Endothelial cell (in vitro differentiated cells): ENCODE data around the gene UMAD1. TPM values are rescaled to one million over a fixed set of nuclear protein-coding genes. Genes with fewer than 3 reads are reported as not detected.

Experiments
- DNase-seq: peaks from one replicate; pipeline ENCODE4 v3.0.0; 2021; ENCODE audit warnings: low spot score
- H3K27ac Mint-ChIP-seq: one replicate; pipeline ENCODE4 v1.8.0; 2021; ENCODE audit warnings: mixed read lengths, inconsistent platforms; ENCODE audit not compliant: unreplicated experiment
- H3K27me3 Mint-ChIP-seq: one replicate; pipeline ENCODE4 v1.8.0; 2021; ENCODE audit warnings: mild to moderate bottlenecking, moderate library complexity, mixed read lengths, inconsistent platforms; ENCODE audit not compliant: unreplicated experiment
- H3K36me3 Mint-ChIP-seq: one replicate; pipeline ENCODE4 v1.8.0; 2021; ENCODE audit warnings: mild to moderate bottlenecking, low read depth, mixed read lengths, inconsistent platforms; ENCODE audit not compliant: unreplicated experiment
- H3K4me1 Mint-ChIP-seq: one replicate; pipeline ENCODE4 v1.8.0; 2021; ENCODE audit warnings: mild to moderate bottlenecking, mixed read lengths, inconsistent platforms; ENCODE audit not compliant: unreplicated experiment
- H3K4me3 Mint-ChIP-seq: one replicate; pipeline ENCODE4 v1.8.0; 2021; ENCODE audit warnings: mild to moderate bottlenecking, mixed read lengths, inconsistent platforms; ENCODE audit not compliant: unreplicated experiment
- H3K9me3 Mint-ChIP-seq: one replicate; pipeline ENCODE4 v1.8.0; 2021; ENCODE audit warnings: mixed read lengths, inconsistent platforms; ENCODE audit not compliant: unreplicated experiment
- total RNA-seq: library from RNA; stranded (reverse); fragmentation: NEBNext Ultra II Directional; extraction: Animal tissue kit (Norgen Biotek cat#: 25700); gene quantifications from one replicate; pipeline ENCODE4 v1.2.1, GENCODE V29; 2021; ENCODE audit not compliant: unreplicated experiment
- TF ChIP-seq, protein P1 (sequence below): fragments of 200-600 bp; sonication (generic); IDR thresholded peaks from one replicate; pipeline ENCODE4 v1.5.0; 2021; ENCODE audit warnings: antibody characterized with exemption; ENCODE audit not compliant: unreplicated experiment

The UMAD1 gene
- total RNA-seq, 1 donor from 2014 or later, result 5.7 TPM

DNA sequence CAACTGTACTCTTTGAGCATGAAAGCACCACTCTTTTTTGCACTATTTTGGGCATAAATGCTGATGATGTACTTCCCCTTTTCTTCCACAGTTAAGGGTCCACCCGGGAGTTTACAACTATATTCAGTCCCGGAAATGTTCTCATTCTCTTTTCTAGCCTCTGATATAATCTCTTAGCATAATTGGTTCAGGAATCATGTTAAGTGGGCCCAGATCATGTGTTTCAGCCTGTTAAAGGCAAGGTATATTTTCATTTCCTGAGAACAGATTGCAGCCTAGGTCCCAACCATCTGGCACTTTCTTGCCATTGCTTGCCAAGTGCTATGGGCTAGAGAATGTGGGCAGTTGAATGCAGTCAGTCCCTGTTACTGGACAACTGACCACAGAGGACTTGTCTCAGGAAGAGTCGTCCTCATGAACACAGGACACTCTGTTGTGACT is 216.6 kb downstream of the UMAD1 start:
- H3K4me1 Mint-ChIP-seq, result no peaks in the 10 kb centered on the region
- H3K27ac Mint-ChIP-seq, result no peak overlapping the region
- no peak for DNase-seq
- no peaks in the 10 kb centered on the region for H3K27me3 Mint-ChIP-seq
- peaks cover 11% of the 10 kb centered on the region for H3K36me3 Mint-ChIP-seq
- no peak overlapping the region for H3K4me3 Mint-ChIP-seq
- TF ChIP-seq, protein P1, sequence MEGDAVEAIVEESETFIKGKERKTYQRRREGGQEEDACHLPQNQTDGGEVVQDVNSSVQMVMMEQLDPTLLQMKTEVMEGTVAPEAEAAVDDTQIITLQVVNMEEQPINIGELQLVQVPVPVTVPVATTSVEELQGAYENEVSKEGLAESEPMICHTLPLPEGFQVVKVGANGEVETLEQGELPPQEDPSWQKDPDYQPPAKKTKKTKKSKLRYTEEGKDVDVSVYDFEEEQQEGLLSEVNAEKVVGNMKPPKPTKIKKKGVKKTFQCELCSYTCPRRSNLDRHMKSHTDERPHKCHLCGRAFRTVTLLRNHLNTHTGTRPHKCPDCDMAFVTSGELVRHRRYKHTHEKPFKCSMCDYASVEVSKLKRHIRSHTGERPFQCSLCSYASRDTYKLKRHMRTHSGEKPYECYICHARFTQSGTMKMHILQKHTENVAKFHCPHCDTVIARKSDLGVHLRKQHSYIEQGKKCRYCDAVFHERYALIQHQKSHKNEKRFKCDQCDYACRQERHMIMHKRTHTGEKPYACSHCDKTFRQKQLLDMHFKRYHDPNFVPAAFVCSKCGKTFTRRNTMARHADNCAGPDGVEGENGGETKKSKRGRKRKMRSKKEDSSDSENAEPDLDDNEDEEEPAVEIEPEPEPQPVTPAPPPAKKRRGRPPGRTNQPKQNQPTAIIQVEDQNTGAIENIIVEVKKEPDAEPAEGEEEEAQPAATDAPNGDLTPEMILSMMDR, result no peak
- no peaks in the 10 kb centered on the region for H3K9me3 Mint-ChIP-seq

DNA sequence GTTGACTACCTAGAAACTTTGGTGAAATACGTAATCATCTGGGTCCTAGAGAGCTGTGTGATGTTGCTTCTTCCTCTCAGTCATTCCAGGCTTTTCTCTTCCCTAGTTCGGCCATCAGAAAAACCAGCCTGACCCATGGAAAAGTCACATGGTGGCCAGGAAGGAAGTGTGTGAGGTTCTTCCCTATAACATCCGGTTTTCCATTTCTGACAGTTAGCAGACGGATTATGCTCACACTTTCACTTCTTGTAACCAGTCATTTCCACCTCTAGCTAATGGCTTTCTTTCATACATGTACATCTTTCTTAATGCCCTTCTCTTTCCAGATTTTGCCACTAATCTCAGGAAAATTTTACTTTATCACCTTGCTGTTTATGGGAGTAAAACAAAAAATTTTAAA is 218.0 kb downstream of the UMAD1 start:
- no peak for DNase-seq
- Mint-ChIP-seq H3K9me3 (no peaks in the 10 kb centered on the region), H3K27me3 (no peaks in the 10 kb centered on the region), H3K36me3 (peaks cover 11% of the 10 kb centered on the region), H3K4me3 (no peak overlapping the region), H3K27ac (no peak overlapping the region), H3K4me1 (no peaks in the 10 kb centered on the region)
- TF ChIP-seq, protein P1, result no peak

DNA sequence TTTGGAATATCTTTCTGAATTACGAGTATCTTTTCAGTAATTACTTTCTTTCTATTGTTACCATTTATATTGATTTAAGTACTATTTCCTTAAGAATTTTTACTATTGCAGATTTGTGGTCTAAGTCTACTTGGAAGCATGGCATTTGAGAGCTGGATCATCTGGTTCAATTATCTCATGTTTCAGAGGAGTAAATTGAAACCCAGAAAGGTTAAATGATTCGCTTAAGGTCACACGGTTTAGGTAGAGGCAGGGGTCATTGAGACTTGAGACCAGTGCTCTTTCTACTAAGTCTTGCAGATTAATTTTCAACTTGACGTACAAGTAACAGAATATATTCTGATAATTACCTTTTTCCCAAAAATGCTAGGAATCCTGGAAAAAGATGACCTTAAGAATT is 218.9 kb downstream of the UMAD1 start:
- no peaks in the 10 kb centered on the region for H3K27me3 Mint-ChIP-seq
- H3K4me1 Mint-ChIP-seq, result no peaks in the 10 kb centered on the region
- DNase-seq, result no peak
- TF ChIP-seq, protein P1, result no peak
- no peaks in the 10 kb centered on the region for H3K9me3 Mint-ChIP-seq
- H3K4me3 Mint-ChIP-seq, result no peak overlapping the region
- H3K36me3 Mint-ChIP-seq, result peaks cover 9% of the 10 kb centered on the region
- H3K27ac Mint-ChIP-seq, result no peak overlapping the region

DNA sequence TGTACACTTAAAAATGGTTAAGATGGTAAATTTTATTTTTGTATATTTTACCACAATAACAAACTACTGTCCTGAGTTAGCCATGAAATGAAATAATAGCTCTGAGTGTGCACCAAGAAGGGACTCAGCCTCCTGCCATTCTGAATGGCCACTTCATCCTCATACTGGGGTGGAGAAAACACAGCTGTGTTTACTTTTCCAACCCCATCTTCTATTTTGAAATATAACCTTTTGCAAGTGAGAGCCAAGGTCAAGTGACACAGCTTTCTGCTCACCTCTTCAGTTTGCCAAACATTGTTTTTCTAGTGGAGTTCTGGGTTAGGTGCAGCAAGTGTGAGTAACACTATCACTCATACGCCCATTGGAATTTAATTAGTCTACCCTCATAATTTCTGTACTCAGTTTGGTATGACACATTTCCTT is 220.7 kb downstream of the UMAD1 start:
- H3K36me3 Mint-ChIP-seq, result no peaks in the 10 kb centered on the region
- no peak overlapping the region for H3K27ac Mint-ChIP-seq
- DNase-seq, result no peak
- no peaks in the 10 kb centered on the region for H3K4me1 Mint-ChIP-seq
- TF ChIP-seq, protein P1, result no peak
- no peaks in the 10 kb centered on the region for H3K9me3 Mint-ChIP-seq
- no peaks in the 10 kb centered on the region for H3K27me3 Mint-ChIP-seq
- no peak overlapping the region for H3K4me3 Mint-ChIP-seq

DNA sequence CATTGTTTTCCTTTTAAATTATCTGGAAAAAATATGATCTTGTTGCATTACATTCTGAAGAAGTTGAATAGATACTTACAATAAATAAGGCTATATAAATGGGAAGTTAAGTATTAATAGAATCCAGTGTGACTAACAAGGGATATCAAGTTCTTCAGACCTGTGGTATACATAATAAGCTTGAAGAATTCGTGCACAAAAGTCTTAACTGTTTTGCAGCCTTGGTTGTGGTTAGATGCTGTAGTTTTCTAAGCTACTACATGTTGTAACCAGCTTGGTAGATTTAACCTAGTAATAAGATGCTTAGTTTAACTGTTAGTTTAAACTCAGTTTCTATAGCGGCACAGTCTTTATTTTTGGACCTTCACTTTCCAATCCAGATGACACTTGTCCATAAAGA is 221.8 kb downstream of the UMAD1 start:
- H3K4me3 Mint-ChIP-seq, result no peak overlapping the region
- TF ChIP-seq, protein P1, result no peak
- no peaks in the 10 kb centered on the region for H3K27me3 Mint-ChIP-seq
- DNase-seq, result no peak
- H3K9me3 Mint-ChIP-seq, result no peaks in the 10 kb centered on the region
- H3K27ac Mint-ChIP-seq, result no peak overlapping the region
- no peaks in the 10 kb centered on the region for H3K36me3 Mint-ChIP-seq
- no peaks in the 10 kb centered on the region for H3K4me1 Mint-ChIP-seq
